WTC11 (cell line): ENCODE data around the gene SLC27A5. TPM values are rescaled to one million over a fixed set of nuclear protein-coding genes. Genes with fewer than 3 reads are reported as not detected.

Experiments
- ATAC-seq: fragments of 200-7000 bp; cut with Tn5 transposase; 2 replicates; pipeline ENCODE4 v1.10.0; 2021; ENCODE audit warnings: mild to moderate bottlenecking, moderate library complexity
- CTCF ChIA-PET: fragments of 300-600 bp; sonication (Branson Sonifier 250); formaldehyde crosslinking; loops from one replicate; lab custom pipeline; 2021; ENCODE audit warnings: antibody characterized with exemption; lab: Charles Lee
- POLR2A ChIA-PET: fragments of 350-600 bp; sonication (Branson Sonifier 250); formaldehyde crosslinking; loops from one replicate; lab custom pipeline; 2021; ENCODE audit warnings: antibody characterized with exemption; lab: Charles Lee
- DNase-seq: peaks from one replicate; pipeline ENCODE4 v3.0.0; 2021; ENCODE audit warnings: low spot score
- H3K27ac Mint-ChIP-seq: 2 replicates; pipeline ENCODE4 v1.8.0; 2021; ENCODE audit warnings: mixed read lengths
- H3K27me3 Mint-ChIP-seq: 2 replicates; pipeline ENCODE4 v1.8.0; 2021; ENCODE audit warnings: low read depth, mild to moderate bottlenecking, moderate library complexity, mixed read lengths
- H3K36me3 Mint-ChIP-seq: 2 replicates; pipeline ENCODE4 v1.8.0; 2021; ENCODE audit warnings: mixed read lengths
- H3K4me1 Mint-ChIP-seq: 2 replicates; pipeline ENCODE4 v1.8.0; 2022; ENCODE audit warnings: mixed read lengths
- H3K4me3 Mint-ChIP-seq: 2 replicates; pipeline ENCODE4 v1.8.0; 2021; ENCODE audit warnings: mild to moderate bottlenecking, moderate library complexity, mixed read lengths
- H3K9me3 Mint-ChIP-seq: 2 replicates; pipeline ENCODE4 v1.8.0; 2021; ENCODE audit warnings: mixed read lengths
- AFF4 ChIP-seq: sonication (generic); formaldehyde crosslinking; IDR thresholded peaks from 2 replicates; pipeline ENCODE4 v1.8.1; 2023; ENCODE audit warnings: mild to moderate bottlenecking, missing genetic modification reagents, borderline replicate concordance
- FOXP4 ChIP-seq: sonication (generic); formaldehyde crosslinking; IDR thresholded peaks from 2 replicates; pipeline ENCODE4 v1.8.0; 2022; ENCODE audit warnings: mild to moderate bottlenecking, missing genetic modification reagents
- GTF2I ChIP-seq: fragments of 250-450 bp; sonication (Bioruptor Pico); conservative IDR thresholded peaks from 2 replicates; pipeline ENCODE4 v1.4.0; 2021; ENCODE audit warnings: mild to moderate bottlenecking
- JAZF1 ChIP-seq: fragments of 250-450 bp; sonication (Bioruptor Pico); IDR thresholded peaks from 2 replicates; pipeline ENCODE4 v1.9.0; 2021; ENCODE audit warnings: moderate library complexity, mild to moderate bottlenecking, inconsistent platforms
- ZNF219 ChIP-seq: sonication (generic); formaldehyde crosslinking; IDR thresholded peaks from 2 replicates; pipeline ENCODE4 v1.8.0; 2023; ENCODE audit warnings: missing genetic modification reagents, mild to moderate bottlenecking, borderline replicate concordance
- ZNF423 ChIP-seq: fragments of 250-450 bp; sonication (Bioruptor Pico); IDR thresholded peaks from 2 replicates; pipeline ENCODE4 v2.1.2; 2022; ENCODE audit warnings: mild to moderate bottlenecking, moderate library complexity
- total RNA-seq: library from RNA; stranded (reverse); gene quantifications from 3 replicates; pipeline ENCODE4 v1.2.3, GENCODE V29; 2021
- TF ChIP-seq, protein P1 (sequence below): sonication (generic); formaldehyde crosslinking; IDR thresholded peaks from 2 replicates; pipeline ENCODE4 v1.8.0; 2022; ENCODE audit warnings: missing genetic modification reagents
- TF ChIP-seq, protein P2 (sequence below): sonication (generic); formaldehyde crosslinking; IDR thresholded peaks from 2 replicates; pipeline ENCODE4 v1.8.1; 2022; ENCODE audit warnings: low read depth, missing genetic modification reagents, borderline replicate concordance
- TF ChIP-seq, protein P3 (sequence below): sonication (generic); formaldehyde crosslinking; IDR thresholded peaks from 2 replicates; pipeline ENCODE4 v1.8.0; 2023; ENCODE audit warnings: mild to moderate bottlenecking, missing genetic modification reagents
- TF ChIP-seq, protein P4 (sequence below): sonication (generic); formaldehyde crosslinking; IDR thresholded peaks from 2 replicates; pipeline ENCODE4 v1.8.0; 2023; ENCODE audit warnings: missing genetic modification reagents

Gene SLC27A5
- total RNA-seq, 1 experiment from 2014 or later: 21.9 TPM

DNA sequence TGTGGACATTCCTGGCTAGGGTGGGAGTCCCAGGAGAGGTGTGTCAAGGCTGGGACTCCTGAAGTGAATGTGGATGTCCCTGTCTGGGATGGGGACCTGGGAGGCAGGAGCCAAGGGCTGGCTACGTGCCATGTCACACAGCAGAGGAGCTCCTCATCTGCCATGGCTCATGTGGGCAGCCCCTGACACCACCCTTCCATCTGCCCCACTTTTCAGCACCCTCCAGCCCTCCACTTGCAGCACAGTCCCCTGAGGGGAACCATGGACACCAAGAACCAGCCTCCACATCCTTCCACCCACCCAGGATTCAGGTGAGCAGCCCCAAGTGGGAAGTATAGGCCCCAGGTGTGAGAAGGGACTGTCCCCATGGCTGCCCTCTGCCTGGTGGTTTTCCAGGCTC lies 33.9 kb downstream of the SLC27A5 start (continued):
- TF ChIP-seq, protein P1, sequence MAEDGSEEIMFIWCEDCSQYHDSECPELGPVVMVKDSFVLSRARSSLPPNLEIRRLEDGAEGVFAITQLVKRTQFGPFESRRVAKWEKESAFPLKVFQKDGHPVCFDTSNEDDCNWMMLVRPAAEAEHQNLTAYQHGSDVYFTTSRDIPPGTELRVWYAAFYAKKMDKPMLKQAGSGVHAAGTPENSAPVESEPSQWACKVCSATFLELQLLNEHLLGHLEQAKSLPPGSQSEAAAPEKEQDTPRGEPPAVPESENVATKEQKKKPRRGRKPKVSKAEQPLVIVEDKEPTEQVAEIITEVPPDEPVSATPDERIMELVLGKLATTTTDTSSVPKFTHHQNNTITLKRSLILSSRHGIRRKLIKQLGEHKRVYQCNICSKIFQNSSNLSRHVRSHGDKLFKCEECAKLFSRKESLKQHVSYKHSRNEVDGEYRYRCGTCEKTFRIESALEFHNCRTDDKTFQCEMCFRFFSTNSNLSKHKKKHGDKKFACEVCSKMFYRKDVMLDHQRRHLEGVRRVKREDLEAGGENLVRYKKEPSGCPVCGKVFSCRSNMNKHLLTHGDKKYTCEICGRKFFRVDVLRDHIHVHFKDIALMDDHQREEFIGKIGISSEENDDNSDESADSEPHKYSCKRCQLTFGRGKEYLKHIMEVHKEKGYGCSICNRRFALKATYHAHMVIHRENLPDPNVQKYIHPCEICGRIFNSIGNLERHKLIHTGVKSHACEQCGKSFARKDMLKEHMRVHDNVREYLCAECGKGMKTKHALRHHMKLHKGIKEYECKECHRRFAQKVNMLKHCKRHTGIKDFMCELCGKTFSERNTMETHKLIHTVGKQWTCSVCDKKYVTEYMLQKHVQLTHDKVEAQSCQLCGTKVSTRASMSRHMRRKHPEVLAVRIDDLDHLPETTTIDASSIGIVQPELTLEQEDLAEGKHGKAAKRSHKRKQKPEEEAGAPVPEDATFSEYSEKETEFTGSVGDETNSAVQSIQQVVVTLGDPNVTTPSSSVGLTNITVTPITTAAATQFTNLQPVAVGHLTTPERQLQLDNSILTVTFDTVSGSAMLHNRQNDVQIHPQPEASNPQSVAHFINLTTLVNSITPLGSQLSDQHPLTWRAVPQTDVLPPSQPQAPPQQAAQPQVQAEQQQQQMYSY (CRISPR knock-in tag): no peak
- no peak for TF ChIP-seq ZNF423 (CRISPR knock-in tag)
- no peak for TF ChIP-seq GTF2I (CRISPR knock-in tag)

GRCh38 chr19:58477130-58477529 lies 34.7 kb downstream of the SLC27A5 start:
- no peak for DNase-seq
- TF ChIP-seq AFF4 (CRISPR knock-in tag) (no peak), JAZF1 (no peak), FOXP4 (no peak), ZNF219 (CRISPR knock-in tag) (no peak)
- TF ChIP-seq, protein P2, sequence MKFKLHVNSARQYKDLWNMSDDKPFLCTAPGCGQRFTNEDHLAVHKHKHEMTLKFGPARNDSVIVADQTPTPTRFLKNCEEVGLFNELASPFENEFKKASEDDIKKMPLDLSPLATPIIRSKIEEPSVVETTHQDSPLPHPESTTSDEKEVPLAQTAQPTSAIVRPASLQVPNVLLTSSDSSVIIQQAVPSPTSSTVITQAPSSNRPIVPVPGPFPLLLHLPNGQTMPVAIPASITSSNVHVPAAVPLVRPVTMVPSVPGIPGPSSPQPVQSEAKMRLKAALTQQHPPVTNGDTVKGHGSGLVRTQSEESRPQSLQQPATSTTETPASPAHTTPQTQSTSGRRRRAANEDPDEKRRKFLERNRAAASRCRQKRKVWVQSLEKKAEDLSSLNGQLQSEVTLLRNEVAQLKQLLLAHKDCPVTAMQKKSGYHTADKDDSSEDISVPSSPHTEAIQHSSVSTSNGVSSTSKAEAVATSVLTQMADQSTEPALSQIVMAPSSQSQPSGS (CRISPR knock-in tag): no peak
- TF ChIP-seq, protein P3, sequence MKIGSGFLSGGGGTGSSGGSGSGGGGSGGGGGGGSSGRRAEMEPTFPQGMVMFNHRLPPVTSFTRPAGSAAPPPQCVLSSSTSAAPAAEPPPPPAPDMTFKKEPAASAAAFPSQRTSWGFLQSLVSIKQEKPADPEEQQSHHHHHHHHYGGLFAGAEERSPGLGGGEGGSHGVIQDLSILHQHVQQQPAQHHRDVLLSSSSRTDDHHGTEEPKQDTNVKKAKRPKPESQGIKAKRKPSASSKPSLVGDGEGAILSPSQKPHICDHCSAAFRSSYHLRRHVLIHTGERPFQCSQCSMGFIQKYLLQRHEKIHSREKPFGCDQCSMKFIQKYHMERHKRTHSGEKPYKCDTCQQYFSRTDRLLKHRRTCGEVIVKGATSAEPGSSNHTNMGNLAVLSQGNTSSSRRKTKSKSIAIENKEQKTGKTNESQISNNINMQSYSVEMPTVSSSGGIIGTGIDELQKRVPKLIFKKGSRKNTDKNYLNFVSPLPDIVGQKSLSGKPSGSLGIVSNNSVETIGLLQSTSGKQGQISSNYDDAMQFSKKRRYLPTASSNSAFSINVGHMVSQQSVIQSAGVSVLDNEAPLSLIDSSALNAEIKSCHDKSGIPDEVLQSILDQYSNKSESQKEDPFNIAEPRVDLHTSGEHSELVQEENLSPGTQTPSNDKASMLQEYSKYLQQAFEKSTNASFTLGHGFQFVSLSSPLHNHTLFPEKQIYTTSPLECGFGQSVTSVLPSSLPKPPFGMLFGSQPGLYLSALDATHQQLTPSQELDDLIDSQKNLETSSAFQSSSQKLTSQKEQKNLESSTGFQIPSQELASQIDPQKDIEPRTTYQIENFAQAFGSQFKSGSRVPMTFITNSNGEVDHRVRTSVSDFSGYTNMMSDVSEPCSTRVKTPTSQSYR: no peak
- TF ChIP-seq, protein P4, sequence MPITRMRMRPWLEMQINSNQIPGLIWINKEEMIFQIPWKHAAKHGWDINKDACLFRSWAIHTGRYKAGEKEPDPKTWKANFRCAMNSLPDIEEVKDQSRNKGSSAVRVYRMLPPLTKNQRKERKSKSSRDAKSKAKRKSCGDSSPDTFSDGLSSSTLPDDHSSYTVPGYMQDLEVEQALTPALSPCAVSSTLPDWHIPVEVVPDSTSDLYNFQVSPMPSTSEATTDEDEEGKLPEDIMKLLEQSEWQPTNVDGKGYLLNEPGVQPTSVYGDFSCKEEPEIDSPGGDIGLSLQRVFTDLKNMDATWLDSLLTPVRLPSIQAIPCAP (CRISPR knock-in tag): no peak
- POLR2A ChIA-PET: interaction anchor here (0.6 kb wide), 1 partner anchor 47 kb away, joined by 6 read pairs; no protein-coding TSS in a partner anchor
- H3K4me1 Mint-ChIP-seq: peaks cover 9% of the 10 kb centered on the region
- no peaks in the 10 kb centered on the region; the same call in none of the 2 replicates for H3K27me3 Mint-ChIP-seq
- H3K27ac Mint-ChIP-seq: peak overlapping the region; percentile 50; the same call in 1 of the 2 replicates
- peak overlapping the region; percentile 89 for H3K4me3 Mint-ChIP-seq
- CTCF ChIA-PET: no interaction called here
- ATAC-seq: no peak
- H3K36me3 Mint-ChIP-seq: no peaks in the 10 kb centered on the region
- no peaks in the 10 kb centered on the region for H3K9me3 Mint-ChIP-seq
